ENCODE data around the gene TENT4A.

Gene TENT4A

GRCh38 chr5:6788956-6789649, 75.9 kb downstream of the TENT4A start:
- no peak overlapping the region for H3K4me3 ChIP-seq (replicated peaks; ENCODE audit: low read depth, low read length)
- peak; percentile 25 for DNase-seq (ENCODE audit: low read depth)
- TF ChIP-seq CTCF (IDR thresholded peaks at IDR 0.05; ENCODE audit: low read length, missing control alignments) = no peak

GRCh38 chr5:6790346-6790865, 77.2 kb downstream of the TENT4A start:
- no peak for DNase-seq (ENCODE audit: low read depth)
- TF ChIP-seq CTCF (IDR thresholded peaks at IDR 0.05; ENCODE audit: low read length, missing control alignments) = no peak
- H3K4me3 ChIP-seq (replicated peaks; ENCODE audit: low read depth, low read length) = no peak overlapping the region

GRCh38 chr5:6791031-6791430, 77.8 kb downstream of the TENT4A start:
- no peak for TF ChIP-seq CTCF (IDR thresholded peaks at IDR 0.05; ENCODE audit: low read length, missing control alignments)
- DNase-seq (ENCODE audit: low read depth) = no peak
- no peak overlapping the region for H3K4me3 ChIP-seq (replicated peaks; ENCODE audit: low read depth, low read length)

GRCh38 chr5:6792376-6792775, 79.1 kb downstream of the TENT4A start:
- no peak overlapping the region for H3K4me3 ChIP-seq (replicated peaks; ENCODE audit: low read depth, low read length)
- no peak for DNase-seq (ENCODE audit: low read depth)
- TF ChIP-seq CTCF (IDR thresholded peaks at IDR 0.05; ENCODE audit: low read length, missing control alignments) = no peak

- no peak overlapping the region for H3K4me3 ChIP-seq (replicated peaks; ENCODE audit: low read depth, low read length)
- no peak for DNase-seq (ENCODE audit: low read depth)
- TF ChIP-seq CTCF (IDR thresholded peaks at IDR 0.05; ENCODE audit: low read length, missing control alignments) = no peak
These were observed 79.8 kb downstream of the TENT4A start for GRCh38 chr5:6792911-6793471.

- H3K4me3 ChIP-seq (replicated peaks; ENCODE audit: low read depth, low read length) = no peak overlapping the region
These were observed 88.0 kb downstream of the TENT4A start for GRCh38 chr5:6801236-6801635.

More at GRCh38 chr5:6801236-6801635, 88.0 kb downstream of the TENT4A start:
- DNase-seq (ENCODE audit: low read depth) = no peak
- no peak for TF ChIP-seq CTCF (IDR thresholded peaks at IDR 0.05; ENCODE audit: low read length, missing control alignments)

All from fibroblast of pulmonary artery (primary cell).